Choroid plexus epithelial cell (primary cell): ENCODE results near the gene KLHL29.

ENCODE experiments used
- DNase-seq: peaks from one replicate; pipeline ENCODE4 v3.0.0-alpha.2; 2010; ENCODE audit warnings: low read depth
- H3K4me3 ChIP-seq: 2 replicates; pipeline ENCODE4 v1.5.1; 2011; ENCODE audit warnings: low read depth, mild to moderate bottlenecking, control low read depth, low read length, moderate library complexity
- TF ChIP-seq, protein P1 (sequence below): conservative IDR thresholded peaks from 2 replicates; pipeline ENCODE4 v1.5.1; 2011; ENCODE audit warnings: low read depth, mild to moderate bottlenecking, control low read depth, inconsistent platforms, low read length, moderate library complexity

Gene KLHL29

DNA sequence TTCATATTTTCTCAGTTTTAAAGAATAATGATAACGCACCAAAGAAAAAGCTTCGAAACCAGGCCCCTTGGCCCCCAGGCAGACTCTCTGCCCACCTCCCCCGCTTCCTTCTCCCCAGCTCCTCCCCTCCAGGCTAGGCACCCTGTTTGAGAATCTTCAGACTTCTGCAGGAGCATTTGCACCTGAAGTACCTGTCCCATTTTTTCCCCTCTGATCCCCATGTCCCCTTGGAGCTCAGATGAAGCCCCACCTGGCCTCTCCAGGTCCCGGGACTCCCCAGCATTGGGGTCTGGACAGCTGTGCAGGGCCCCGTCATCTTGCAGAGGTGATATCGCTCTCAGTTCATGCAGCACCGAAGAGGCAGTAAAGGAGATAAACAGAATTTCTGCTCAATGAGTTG is 35.5 kb upstream of the KLHL29 start:
- H3K4me3 ChIP-seq = no peak overlapping the region
- TF ChIP-seq, protein P1, sequence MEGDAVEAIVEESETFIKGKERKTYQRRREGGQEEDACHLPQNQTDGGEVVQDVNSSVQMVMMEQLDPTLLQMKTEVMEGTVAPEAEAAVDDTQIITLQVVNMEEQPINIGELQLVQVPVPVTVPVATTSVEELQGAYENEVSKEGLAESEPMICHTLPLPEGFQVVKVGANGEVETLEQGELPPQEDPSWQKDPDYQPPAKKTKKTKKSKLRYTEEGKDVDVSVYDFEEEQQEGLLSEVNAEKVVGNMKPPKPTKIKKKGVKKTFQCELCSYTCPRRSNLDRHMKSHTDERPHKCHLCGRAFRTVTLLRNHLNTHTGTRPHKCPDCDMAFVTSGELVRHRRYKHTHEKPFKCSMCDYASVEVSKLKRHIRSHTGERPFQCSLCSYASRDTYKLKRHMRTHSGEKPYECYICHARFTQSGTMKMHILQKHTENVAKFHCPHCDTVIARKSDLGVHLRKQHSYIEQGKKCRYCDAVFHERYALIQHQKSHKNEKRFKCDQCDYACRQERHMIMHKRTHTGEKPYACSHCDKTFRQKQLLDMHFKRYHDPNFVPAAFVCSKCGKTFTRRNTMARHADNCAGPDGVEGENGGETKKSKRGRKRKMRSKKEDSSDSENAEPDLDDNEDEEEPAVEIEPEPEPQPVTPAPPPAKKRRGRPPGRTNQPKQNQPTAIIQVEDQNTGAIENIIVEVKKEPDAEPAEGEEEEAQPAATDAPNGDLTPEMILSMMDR = no peak
- no peak for DNase-seq

DNA sequence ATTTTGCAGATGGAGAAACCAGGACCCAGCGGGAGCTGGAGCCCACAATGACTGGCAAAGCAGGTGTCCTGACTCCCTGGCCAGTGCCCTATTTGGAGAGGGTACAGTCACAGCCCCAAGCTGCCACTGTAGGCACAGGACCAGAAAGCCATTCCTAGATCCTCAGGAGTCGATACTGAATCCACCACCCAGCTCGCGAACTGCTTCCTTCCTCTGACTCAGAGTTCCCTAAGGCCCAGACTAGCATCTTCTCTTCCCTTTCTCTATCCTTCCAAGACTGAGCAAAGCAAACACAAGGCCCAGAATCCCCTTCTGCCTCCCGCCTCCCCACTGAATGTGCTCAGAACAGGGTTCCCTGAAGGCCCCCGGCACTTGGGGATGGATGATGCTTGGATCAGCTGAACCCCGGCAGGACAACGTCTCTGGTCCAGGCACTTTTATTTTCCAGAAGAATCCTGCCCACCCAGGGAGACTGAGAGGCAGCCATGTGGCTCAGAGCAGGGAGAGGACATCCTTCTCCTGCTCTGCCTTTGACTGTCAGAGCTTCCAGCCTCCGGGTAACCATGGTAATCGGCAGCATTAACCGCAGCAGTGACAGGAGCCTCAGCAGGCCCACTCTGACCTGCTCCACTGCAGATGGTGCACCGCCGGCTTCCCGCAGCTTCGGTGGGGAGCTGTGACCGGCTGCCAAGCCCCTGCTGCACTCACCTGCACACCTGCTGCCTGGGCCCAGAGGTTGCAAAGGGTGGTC is 34.8 kb upstream of the KLHL29 start:
- no peak for DNase-seq
- H3K4me3 ChIP-seq = no peak overlapping the region
- TF ChIP-seq, protein P1 = no peak

DNA sequence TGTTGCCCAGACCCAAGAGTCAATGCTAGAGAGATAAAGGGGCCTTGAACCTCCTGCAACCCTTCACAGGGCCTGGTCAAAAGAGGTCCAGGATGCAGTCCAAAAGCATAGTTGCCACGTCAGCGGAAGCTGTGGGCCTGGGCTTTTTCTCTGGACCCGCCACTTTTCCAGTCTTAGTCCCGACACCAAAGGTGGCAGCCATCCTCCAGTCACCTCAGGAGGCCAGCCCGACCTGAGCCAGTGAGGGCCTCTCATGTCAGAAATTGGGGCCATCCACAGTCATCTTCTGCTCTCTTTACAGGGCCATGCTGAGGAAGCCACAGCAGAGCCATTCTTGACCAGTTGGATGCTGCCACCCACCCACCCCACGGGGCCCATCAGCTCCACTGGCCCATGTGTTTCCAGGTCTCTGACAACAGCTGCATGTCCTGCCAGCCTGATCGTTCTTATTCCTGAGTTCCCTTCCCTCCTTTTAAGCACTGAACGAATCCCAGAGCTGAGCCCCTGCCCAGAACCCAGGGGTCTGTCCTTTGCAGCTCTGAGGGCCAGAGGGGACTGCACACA is 34.1 kb upstream of the KLHL29 start:
- no peak for DNase-seq

DNA sequence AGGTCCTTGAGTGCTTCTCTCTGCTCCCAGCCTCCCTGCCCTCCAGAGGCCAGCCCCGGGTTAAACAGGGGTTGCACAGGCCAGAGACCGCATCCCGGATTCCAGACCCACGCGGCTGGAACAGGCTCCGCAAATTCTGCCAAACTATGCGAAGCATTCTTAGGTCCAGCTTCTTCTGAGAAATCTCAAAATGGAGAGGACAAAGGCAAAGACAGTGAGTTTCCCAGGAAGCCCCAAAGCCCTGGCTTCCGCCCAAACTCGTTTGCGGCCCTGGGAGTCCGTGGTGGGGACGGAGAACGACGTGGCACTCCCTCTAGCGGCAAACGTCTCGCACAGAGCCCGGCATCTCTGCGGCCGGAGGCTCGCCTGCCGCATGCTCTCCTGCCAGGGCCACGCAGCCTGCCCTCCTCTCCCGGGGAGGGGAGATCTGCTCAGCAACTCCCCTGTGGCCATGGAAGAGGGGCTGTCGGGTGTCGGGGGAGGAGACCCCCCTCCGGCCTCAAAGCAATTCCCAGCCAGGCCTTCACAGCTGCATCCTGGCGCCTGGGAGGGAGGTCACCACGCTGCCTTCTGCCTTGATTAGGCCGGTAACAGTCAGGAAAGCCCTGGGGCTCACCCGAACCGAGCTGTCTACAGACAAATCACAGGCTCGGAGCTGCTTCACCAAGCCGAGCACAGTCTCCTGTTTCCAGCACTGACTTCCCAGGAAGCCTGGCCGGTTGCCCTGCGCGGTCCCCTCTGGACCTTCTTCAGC is 33.4 kb upstream of the KLHL29 start:
- DNase-seq = peak; percentile 83
- H3K4me3 ChIP-seq = peak overlapping the region; percentile 28
- TF ChIP-seq, protein P1 = peak; percentile 88

More for the DNA sequence above, 34.1 kb upstream of the KLHL29 start:
- no peak overlapping the region for H3K4me3 ChIP-seq
- TF ChIP-seq, protein P1 = no peak

DNA sequence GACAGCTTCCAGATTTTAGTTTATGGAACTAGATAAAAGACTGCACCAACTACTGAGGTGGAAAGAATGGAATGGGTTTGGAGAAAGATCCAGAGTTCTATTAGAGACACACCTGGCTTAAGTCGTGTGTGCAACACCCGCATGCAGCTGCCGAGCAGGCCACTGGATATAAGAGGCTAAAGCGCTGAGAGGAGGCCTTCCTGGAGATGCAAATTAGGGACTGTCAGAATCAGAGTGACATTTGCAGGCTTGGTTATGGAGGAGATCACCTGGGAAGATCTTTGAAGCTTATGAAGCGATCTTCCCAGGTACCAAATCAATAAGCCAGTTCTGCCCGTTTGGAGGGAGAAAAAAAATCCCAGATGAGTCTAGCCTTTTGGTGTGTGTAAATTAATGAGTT is 30.4 kb upstream of the KLHL29 start:
- no peak overlapping the region for H3K4me3 ChIP-seq
- TF ChIP-seq, protein P1 = no peak
- DNase-seq = no peak

DNA sequence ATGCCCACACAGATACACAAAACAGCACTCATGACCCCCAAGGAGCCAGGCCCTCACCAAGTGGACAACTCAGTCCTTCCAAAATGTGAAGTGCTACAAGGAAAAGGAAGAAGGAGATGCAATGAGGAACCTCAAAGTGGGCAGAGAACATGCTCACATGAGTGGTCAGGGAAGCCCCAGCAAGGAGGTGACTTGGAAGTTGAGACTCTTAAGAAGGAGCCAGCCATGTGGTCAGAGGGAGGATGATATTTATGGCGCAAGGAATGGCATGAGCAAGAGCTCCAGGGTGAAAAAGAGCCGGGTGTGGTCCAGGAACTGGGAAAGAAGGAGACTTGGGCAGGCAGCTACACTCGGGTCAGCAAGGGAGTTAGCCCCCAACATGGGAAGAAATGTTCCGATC is 30.0 kb upstream of the KLHL29 start:
- no peak for DNase-seq
- TF ChIP-seq, protein P1 = no peak
- no peak overlapping the region for H3K4me3 ChIP-seq
